Activated effector memory CD4-positive, alpha-beta T cell treated with anti-CD3 and anti-CD28 coated beads, Interleukin-2, amount 50 U/mL, for 16 hours (primary cell): ENCODE data around the gene S100A5.
A peak's percentile ranks its signal among the peaks of the same experiment; 100 is the strongest.
"Not testable (repeated sequence)": the region's sequence is repeated elsewhere in the genome, so short reads cannot be mapped to it uniquely, and the experiment has no call there.

Source experiments
- DNase-seq: peaks from one replicate; pipeline ENCODE4 v3.0.0-alpha.2; 2020

The S100A5 gene

GRCh38 chr1:153532769-153533599 lies 7.8 kb downstream of the S100A5 start:
- DNase-seq, result peak; percentile 92

GRCh38 chr1:153532181-153532580 lies 8.6 kb downstream of the S100A5 start:
- peak; percentile 80 for DNase-seq

- peak; percentile 50 for DNase-seq
Observed at GRCh38 chr1:153531638-153532037, 9.1 kb downstream of the S100A5 start.

GRCh38 chr1:153527683-153528040 lies 13.1 kb downstream of the S100A5 start:
- DNase-seq, result no peak

- DNase-seq, result no peak
Observed at GRCh38 chr1:153527023-153527682, 13.6 kb downstream of the S100A5 start.

GRCh38 chr1:153526132-153526543 lies 14.6 kb downstream of the S100A5 start:
- DNase-seq, result peak; percentile 17

GRCh38 chr1:153525088-153525728 lies 15.5 kb downstream of the S100A5 start:
- peak; percentile 4 for DNase-seq

GRCh38 chr1:153522353-153523048 lies 18.2 kb downstream of the S100A5 start:
- DNase-seq, result peak; percentile 36

- DNase-seq, result peak; percentile 17
Observed at GRCh38 chr1:153521808-153522207, 18.9 kb downstream of the S100A5 start.

- DNase-seq, result no peak
Observed at GRCh38 chr1:153520818-153521476, 19.8 kb downstream of the S100A5 start.

GRCh38 chr1:153520137-153520691 lies 20.5 kb downstream of the S100A5 start:
- not testable (repeated sequence) for DNase-seq

- no peak for DNase-seq
Observed at GRCh38 chr1:153519242-153519641, 21.5 kb downstream of the S100A5 start.

- DNase-seq, result peak; percentile 17
Observed at GRCh38 chr1:153515504-153516394, 25.0 kb downstream of the S100A5 start.

- no peak for DNase-seq
Observed at GRCh38 chr1:153513666-153514065, 27.1 kb downstream of the S100A5 start.

- no peak for DNase-seq
Observed at GRCh38 chr1:153513023-153513422, 27.7 kb downstream of the S100A5 start.

- DNase-seq, result peak; percentile 91
Observed at GRCh38 chr1:153510984-153511410, 29.7 kb downstream of the S100A5 start.

GRCh38 chr1:153509729-153510354 lies 30.9 kb downstream of the S100A5 start:
- DNase-seq, result peak; percentile 88

- DNase-seq, result no peak
Observed at GRCh38 chr1:153509036-153509435, 31.7 kb downstream of the S100A5 start.

GRCh38 chr1:153507926-153508583 lies 32.7 kb downstream of the S100A5 start:
- no peak for DNase-seq

GRCh38 chr1:153506831-153507413 lies 33.8 kb downstream of the S100A5 start:
- DNase-seq, result no peak
